Superior temporal gyrus (tissue), 1 donor: ENCODE measurements around the gene ADAMTS15.

ENCODE experiments used
- DNase-seq: peaks from one replicate; pipeline ENCODE4 v3.0.0-alpha.2; 2016; ENCODE audit errors: extremely low spot score

Gene ADAMTS15

DNA sequence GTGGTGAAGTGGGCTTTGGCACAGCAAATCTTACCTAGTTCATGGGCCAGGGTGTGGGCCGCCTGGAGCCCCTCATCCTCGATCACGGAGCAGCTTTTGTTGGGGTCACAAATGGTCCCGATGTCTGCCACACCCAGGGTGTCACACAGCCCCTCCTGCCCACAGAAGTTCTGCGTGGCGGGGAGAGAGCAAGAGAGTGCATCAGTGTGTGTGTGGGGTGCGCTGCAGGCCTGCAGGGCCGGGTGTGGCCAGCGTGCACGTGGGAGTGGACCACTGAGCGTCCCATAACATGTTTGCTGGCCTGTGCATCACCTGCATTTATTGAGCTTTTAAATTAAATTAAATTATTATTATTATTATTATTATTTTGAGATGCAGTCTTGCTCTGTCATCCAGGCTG lies 31.5 kb upstream of the ADAMTS15 start:
- no peak for DNase-seq

DNA sequence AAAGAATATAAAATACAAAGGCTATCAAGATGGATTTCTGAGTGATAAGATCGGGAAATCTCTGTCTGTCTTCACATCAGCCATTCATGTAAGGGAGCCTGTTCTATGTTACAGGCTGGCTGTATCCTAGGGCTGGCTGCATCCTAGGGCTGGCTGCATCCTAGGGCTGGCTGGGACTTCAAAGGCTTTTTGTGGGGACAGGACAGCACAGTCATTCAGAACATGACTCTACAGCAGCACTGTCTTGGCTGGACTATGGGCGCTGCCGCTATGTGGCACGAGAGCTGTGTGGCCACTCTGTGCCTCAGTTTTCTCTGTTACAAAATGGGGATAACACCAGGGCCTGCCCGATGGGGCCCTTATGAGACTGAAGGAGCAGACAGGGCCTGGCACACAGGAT lies 30.2 kb upstream of the ADAMTS15 start:
- DNase-seq = peak; percentile 79

- DNase-seq = no peak
Measured at GRCh38 chr11:130418756-130419155, 29.7 kb upstream of the ADAMTS15 start.

GRCh38 chr11:130420478-130421198 lies 27.8 kb upstream of the ADAMTS15 start:
- no peak for DNase-seq

GRCh38 chr11:130421199-130421585 lies 27.3 kb upstream of the ADAMTS15 start:
- DNase-seq = no peak

GRCh38 chr11:130421697-130422096 lies 26.7 kb upstream of the ADAMTS15 start:
- no peak for DNase-seq

DNA sequence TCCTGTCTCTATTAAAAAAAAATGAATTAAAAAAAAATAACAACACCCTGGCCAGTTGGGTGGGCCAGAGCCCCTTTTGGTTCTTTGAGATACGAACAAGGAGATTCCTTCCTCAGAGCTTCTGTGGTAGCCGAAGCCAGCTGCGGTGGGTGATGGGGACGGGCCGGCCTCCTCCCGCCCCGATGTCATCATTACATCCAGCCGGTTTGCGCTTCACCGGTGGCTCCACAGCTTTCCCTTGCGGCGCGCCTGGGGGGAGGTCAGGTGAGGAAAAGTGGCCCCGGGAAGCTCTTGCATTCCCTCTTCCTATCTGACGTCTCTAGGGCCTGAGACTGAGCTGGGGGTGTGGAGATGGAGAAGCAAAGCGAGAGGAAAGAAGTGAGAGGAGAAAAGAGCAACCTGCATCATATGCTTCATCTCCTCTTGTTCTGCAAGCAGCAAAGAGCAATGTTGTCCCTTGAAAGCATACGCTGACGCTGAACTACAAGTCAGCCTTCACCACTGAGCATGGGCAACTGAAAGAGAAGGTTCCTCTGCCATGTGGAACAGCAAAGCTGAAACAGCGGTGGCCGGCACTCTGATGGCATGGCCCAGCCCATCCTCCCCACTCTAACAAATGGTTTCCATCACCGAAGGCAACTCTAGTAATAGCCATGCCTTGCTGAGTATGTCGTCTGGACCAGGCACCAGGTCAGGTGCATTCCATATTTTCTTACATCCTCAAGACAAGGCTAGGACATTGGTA lies 26.0 kb upstream of the ADAMTS15 start:
- no peak for DNase-seq

- DNase-seq = no peak
Measured at GRCh38 chr11:130423541-130424142, 24.8 kb upstream of the ADAMTS15 start.

- DNase-seq = no peak
Measured at GRCh38 chr11:130424613-130425140, 23.8 kb upstream of the ADAMTS15 start.

DNA sequence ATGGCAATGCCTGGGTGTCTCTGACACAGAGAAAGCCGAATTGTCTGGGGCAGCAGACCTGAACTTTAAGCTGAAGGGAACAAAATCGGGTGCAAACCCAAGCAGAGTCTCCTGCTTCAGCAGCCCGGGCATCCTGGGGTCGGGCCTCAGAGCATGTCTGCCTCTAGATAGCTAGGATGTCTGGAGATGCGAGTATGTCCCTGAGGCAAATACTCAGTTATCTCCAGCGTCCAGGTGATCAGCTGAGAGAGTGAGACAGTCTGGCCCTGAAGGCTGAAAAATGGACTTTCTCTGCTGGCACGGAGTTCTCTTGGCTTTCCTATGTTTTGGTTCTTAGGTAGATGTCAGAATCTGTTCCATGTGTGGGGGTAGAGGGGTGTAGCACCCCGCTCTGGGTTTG lies 23.3 kb upstream of the ADAMTS15 start:
- no peak for DNase-seq

- peak; percentile 73 for DNase-seq
Measured at GRCh38 chr11:130426223-130426836, 22.1 kb upstream of the ADAMTS15 start.

DNA sequence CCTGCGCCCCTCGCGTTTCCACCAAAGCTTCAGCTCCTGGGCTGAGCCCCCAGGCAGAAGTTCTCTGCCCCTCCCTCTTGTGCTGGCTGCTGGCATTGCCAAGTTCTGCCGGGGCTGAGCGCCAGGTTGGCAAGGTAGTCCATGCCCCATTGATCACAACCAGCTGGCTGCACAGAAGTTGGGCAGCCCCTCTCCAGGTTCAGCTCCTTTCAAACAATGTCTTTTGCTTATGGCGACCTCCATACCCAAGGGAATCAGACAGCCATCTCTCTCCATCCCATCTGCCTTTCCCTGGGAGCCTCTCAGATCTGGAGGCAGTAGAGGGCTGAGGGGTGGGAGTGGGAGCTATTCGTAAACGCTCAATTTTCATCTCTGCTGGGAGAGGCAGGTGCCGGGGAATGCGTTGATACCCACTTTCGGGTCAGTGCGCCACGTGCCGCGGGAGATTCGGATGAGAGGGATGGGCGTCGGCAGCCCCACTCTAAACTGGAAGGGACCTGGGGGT lies 21.6 kb upstream of the ADAMTS15 start:
- no peak for DNase-seq

DNA sequence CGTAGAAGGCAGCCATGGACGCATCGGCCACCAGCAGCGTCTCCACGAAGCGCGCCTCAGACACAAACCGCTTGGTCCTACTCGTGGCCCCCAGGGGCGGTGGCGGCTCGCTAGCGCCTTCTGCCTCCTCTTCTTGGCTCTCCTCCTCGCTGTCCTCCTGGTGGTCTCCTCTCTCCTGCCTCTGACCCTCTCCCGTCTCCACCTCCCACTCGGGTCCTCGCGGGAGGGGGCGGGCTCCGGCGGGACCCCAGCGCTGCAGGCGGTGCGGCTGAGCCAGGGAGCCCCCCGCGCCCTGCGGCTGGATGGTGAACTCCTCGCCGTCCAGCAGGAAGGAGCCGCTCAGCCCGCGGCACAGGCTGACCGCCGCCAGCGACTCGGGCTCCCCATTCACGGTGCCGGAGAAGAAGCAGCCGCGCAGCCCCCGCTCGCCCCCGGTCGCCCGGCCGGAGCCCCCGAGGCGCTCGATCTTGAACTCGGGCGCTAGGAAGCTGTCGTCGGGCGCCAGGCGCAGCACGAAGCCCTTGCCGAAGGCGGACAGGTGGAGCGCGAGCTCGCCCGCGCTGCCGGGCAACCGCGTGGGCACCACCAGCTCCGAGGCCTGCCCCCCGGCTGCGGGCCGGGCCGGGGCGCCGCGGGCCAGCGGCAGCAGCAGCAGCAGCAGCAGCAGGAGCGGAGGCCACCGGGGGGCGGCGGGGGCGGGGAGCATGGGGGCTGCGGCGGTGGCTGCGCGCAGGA lies 20.7 kb upstream of the ADAMTS15 start:
- DNase-seq = no peak

GRCh38 chr11:130428316-130429119 lies 19.9 kb upstream of the ADAMTS15 start, which contains the start of gene ADAMTS8:
ADAMTS8 (minus strand) TSS chr11:130428609; CDS start chr11:130428286, 323 bp downstream.
- DNase-seq = no peak

DNA sequence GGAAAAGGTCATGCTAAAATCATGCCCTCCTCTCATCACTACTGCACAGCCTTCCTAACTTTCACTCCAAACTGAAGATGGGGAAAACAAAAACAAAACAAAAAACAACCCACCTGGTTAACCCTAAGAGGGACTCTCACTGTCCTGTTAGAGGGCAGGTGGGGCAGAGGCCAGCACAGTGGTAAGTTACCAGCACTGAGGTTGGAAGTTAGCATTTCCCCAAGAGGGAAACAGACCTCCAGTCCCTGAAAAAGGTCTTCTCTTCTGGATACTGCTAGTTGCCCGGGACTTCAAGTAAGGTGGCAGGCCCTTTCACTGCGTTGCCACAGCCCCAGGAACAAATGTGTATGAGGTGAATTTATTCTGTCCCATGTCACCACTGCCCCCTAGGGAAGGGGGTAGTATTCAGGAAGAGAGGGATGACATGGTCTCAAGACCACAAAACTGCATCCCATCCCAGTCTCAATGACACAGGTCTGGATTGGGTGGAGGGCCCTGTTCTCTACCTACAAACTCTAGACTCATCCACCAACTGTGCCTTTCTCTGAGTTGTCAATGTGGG lies 19.2 kb upstream of the ADAMTS15 start:
- no peak for DNase-seq

GRCh38 chr11:130429983-130430382 lies 18.5 kb upstream of the ADAMTS15 start:
- DNase-seq = no peak

DNA sequence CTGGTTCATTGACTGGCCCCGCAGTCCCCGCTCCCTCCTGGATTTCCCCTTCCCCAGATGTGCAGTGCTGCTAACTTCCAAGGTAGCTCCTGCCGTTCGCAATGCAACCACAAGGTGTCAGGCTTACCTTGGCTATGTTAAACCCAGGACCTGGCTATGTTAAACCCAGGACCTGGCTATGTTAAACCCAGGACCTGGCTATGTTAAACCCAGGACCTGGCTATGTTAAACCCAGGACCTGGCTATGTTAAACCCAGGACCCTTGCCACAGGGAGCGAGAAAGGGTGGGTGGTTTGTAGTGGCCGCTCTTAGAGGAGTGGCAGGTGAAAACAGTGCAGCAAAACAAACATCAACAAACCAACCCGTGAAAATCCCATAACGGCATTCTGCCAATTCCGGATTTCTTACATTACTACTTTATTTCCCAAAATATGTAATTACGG lies 17.1 kb upstream of the ADAMTS15 start:
- peak; percentile 83 for DNase-seq

- DNase-seq = no peak
Measured at GRCh38 chr11:130431801-130432200, 16.6 kb upstream of the ADAMTS15 start.

DNA sequence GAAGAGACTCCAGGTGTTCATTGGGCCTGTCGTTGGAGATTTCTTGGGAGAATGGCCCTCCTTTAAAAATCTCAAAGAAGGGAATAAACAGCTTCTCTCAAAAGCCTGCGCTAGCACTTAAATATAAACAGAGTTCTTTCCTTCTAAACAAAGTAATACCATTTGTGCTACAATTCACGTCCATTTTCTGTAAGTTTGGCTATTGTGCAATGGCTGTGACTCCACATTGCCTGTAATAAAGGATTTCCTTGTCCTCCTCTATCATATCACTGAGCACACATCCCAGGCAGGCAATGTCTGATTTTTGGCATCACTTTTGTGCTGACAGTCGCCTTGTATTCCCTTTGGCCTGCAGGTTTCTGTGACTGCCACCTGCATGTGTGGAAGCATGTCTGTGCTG lies 15.1 kb upstream of the ADAMTS15 start:
- DNase-seq = no peak
